Measurements from ENCODE around the gene KDM4B.

Gene KDM4B

DNA sequence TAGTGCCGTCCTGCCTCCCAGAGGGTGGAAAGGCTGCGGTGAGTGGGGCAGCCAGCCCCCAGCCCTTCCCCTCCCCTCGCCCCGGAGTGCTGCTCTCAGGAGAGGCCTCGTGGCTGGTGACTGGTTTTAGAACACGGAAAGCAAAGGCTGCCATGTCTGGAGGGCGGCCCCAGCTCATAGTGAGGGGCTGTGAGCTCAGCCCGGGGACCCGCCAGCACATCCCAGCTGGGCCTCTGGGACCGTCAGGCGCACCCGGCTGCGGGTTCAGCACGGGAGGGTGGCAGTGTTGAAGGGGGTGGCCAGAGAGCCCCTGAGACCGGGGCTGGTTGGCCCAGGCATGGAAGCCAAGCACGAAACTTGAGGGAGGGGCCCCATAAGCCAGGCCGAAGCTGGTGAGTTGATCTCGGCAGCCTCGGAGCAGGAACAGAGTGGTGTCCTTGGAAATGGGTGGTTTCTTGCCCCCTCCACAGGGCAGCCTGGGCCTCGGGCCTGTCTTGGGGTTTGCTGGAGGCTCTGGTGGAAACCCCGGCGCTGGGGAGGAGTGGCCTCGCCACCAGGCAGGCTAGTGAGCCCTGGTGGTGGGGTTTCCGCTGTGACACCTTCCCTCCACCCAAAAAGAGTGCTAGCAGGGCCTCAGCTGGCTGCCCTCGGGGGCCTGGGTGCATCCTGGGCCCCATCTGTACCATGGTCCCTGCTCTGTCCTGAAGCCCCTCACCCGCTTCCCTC lies 157.7 kb downstream of the KDM4B start:
- H3K27ac ChIP-seq (ENCODE audit: low read depth, low read length), result peak overlapping the region; percentile 73
- H3K27me3 ChIP-seq (ENCODE audit: control insufficient read depth, insufficient read depth, low read length), result no peaks in the 10 kb centered on the region
- H3K4me1 ChIP-seq (ENCODE audit: control insufficient read depth, insufficient read depth, low read length), result peaks cover 45% of the 10 kb centered on the region
- peaks cover 7% of the 10 kb centered on the region; the same call in 1 of the 2 replicates for H3K36me3 ChIP-seq (ENCODE audit: control insufficient read depth, insufficient read depth, low read length)
- no peak overlapping the region for H3K4me3 ChIP-seq (ENCODE audit: low read depth, low read length)
- H3K9ac ChIP-seq (ENCODE audit: low read depth, low read length), result no peak overlapping the region
- H3K9me3 ChIP-seq (ENCODE audit: control insufficient read depth, insufficient read depth, low read length), result no peaks in the 10 kb centered on the region

DNA sequence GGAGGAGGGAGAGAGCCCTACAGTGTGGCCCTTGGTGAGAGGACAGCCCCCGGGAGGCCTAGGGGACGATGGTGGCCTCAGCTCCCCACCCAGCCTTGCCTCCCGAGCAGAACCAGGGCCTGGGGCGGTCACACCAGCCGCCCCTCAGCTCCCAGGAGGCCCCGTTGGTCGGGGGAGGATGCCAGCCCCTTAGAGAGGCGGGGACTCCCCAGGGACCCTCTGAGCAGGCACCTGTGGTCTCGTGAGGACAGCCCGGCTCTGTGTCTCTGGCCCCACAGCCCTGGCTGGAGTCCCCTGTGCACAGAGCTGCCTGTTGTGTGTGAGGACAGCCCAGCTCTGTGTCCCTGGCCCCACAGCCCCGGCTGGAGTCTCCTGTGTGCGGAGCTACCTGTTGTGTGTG lies 158.8 kb downstream of the KDM4B start:
- Histone ChIP-seq H3K4me1 (ENCODE audit: control insufficient read depth, insufficient read depth, low read length) (peaks cover 53% of the 10 kb centered on the region), H3K9ac (ENCODE audit: low read depth, low read length) (no peak overlapping the region), H3K4me3 (ENCODE audit: low read depth, low read length) (no peak overlapping the region), H3K27me3 (ENCODE audit: control insufficient read depth, insufficient read depth, low read length) (no peaks in the 10 kb centered on the region), H3K36me3 (ENCODE audit: control insufficient read depth, insufficient read depth, low read length) (peaks cover 4% of the 10 kb centered on the region; the same call in 1 of the 2 replicates), H3K27ac (ENCODE audit: low read depth, low read length) (peak overlapping the region; percentile 55), H3K9me3 (ENCODE audit: control insufficient read depth, insufficient read depth, low read length) (no peaks in the 10 kb centered on the region)

DNA sequence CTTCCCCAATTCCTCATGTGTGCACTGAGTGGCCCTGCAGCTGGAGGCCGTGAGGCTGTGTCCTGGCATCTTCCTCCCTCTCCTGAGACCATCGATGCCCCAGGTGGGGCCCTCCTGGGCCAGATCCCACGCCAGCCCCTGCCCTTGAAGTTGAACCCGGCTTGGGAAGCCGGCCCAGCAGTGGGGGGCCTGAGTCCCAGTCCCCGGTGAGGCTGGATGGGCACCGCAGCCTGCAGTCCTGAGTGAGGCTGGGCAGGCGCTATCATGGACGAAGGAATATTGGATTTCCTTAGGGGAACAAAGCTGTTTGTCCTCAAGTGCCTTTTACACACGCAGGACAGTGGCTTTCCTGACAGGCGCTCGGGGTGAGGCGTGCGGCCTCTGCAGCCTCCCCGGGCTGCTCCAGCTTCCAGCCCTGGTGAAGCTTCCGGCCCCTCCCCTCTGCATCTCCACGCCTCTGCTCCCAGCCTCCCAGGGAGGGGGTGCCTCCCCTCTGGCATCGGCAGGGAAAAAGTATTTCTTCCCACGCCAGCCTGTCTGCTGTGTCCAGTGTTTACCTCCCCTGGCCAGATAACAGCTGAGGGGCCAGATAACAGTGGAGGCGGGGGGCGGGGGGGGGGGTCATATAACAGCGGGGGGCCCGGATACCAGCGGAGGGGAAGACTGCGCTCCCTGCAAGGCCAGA lies 159.5 kb downstream of the KDM4B start:
- Histone ChIP-seq H3K9ac (ENCODE audit: low read depth, low read length) (no peak overlapping the region), H3K27me3 (ENCODE audit: control insufficient read depth, insufficient read depth, low read length) (no peaks in the 10 kb centered on the region), H3K36me3 (ENCODE audit: control insufficient read depth, insufficient read depth, low read length) (no peaks in the 10 kb centered on the region), H3K9me3 (ENCODE audit: control insufficient read depth, insufficient read depth, low read length) (no peaks in the 10 kb centered on the region), H3K4me1 (ENCODE audit: control insufficient read depth, insufficient read depth, low read length) (peaks cover 53% of the 10 kb centered on the region), H3K4me3 (ENCODE audit: low read depth, low read length) (no peak overlapping the region), H3K27ac (ENCODE audit: low read depth, low read length) (peak overlapping the region; percentile 55)

DNA sequence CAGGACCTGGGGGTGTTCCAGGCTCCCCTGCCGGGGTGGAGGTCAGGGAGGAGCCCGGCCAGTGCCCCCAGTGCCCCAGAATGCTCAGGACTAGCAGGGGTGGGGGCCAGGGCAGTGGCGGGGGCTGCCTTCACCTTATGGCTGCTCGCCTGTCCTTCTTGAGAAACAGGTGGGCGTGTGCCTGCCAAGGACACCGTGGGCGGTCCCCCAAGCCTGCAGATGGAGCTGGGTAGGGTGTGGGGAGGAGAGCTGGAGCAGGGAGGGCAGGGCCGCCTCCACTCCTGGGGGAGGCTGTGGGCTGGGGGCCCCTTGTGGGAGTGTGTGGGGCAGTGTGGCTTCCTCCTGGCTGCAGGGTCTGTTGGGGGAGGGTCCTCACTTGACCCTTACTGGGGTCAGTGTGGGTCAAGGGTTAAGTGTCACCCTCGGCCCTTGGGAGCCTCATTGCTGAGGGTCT lies 160.1 kb downstream of the KDM4B start:
- Histone ChIP-seq H3K4me1 (ENCODE audit: control insufficient read depth, insufficient read depth, low read length) (peaks cover 50% of the 10 kb centered on the region), H3K4me3 (ENCODE audit: low read depth, low read length) (no peak overlapping the region), H3K9ac (ENCODE audit: low read depth, low read length) (no peak overlapping the region), H3K9me3 (ENCODE audit: control insufficient read depth, insufficient read depth, low read length) (no peaks in the 10 kb centered on the region), H3K27ac (ENCODE audit: low read depth, low read length) (peak overlapping the region; percentile 28), H3K27me3 (ENCODE audit: control insufficient read depth, insufficient read depth, low read length) (no peaks in the 10 kb centered on the region), H3K36me3 (ENCODE audit: control insufficient read depth, insufficient read depth, low read length) (peaks cover under 1% of the 10 kb centered on the region; the same call in 1 of the 2 replicates)

DNA sequence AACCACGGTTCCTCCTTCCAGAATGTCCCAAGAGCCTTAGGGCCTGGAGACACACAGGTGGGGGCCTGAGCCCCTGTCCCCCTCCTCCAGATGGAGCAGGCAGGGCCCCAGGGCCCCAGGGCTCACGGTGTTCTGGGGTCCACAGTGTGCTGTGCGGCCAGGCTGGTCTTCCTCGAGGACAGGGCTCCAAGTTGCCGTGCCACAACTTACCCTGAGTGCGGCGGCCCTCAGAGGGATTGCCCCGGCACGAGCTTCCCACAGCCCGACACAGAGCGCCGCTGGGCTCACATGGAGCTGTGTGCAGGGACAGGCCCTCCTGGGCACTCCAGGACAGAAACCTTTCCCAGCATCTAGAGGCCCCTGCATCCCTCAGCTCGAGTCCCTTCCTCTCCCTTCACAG lies 160.8 kb downstream of the KDM4B start:
- H3K9me3 ChIP-seq (ENCODE audit: control insufficient read depth, insufficient read depth, low read length), result no peaks in the 10 kb centered on the region
- H3K4me1 ChIP-seq (ENCODE audit: control insufficient read depth, insufficient read depth, low read length), result peaks cover 50% of the 10 kb centered on the region
- H3K27ac ChIP-seq (ENCODE audit: low read depth, low read length), result peak overlapping the region; percentile 28
- H3K36me3 ChIP-seq (ENCODE audit: control insufficient read depth, insufficient read depth, low read length), result peaks cover 8% of the 10 kb centered on the region
- no peak overlapping the region for H3K9ac ChIP-seq (ENCODE audit: low read depth, low read length)
- H3K27me3 ChIP-seq (ENCODE audit: control insufficient read depth, insufficient read depth, low read length), result no peaks in the 10 kb centered on the region
- no peak overlapping the region for H3K4me3 ChIP-seq (ENCODE audit: low read depth, low read length)

DNA sequence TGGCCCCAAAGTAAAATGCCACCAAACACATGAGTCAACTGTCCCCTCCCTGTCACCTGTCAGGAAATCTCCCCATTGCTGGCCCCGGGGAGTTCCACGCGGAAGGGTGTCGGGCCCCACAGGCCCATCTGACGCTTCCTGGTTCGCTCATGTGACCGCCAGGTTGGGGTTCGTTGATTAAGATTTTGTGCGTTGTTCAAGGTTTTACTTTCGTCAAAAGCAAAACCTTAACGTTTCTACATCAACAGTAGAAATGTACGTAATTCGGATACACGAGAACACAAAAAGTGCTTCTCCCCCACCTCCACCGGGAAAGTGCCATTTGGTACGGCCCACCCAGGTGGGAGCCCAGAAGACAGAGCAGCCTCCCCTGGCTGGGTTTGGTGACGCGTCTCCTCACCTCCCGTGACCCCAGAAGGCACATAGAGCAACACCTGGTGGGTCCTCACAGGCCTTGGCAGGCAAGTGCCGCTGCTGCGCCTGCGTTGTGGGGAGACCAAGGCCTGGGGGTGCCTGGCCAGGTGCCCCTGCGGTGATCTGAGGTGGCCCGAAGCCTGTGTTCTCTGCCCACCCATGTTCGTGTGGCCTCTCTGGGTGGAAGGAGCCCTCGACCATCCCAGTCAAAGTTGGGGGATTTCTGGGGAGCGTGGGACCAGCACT lies 161.6 kb downstream of the KDM4B start:
- Histone ChIP-seq H3K27ac (ENCODE audit: low read depth, low read length) (peak overlapping the region; percentile 61), H3K9me3 (ENCODE audit: control insufficient read depth, insufficient read depth, low read length) (no peaks in the 10 kb centered on the region), H3K36me3 (ENCODE audit: control insufficient read depth, insufficient read depth, low read length) (peaks cover 14% of the 10 kb centered on the region), H3K9ac (ENCODE audit: low read depth, low read length) (no peak overlapping the region), H3K4me3 (ENCODE audit: low read depth, low read length) (no peak overlapping the region), H3K27me3 (ENCODE audit: control insufficient read depth, insufficient read depth, low read length) (no peaks in the 10 kb centered on the region), H3K4me1 (ENCODE audit: control insufficient read depth, insufficient read depth, low read length) (peaks cover 44% of the 10 kb centered on the region)

DNA sequence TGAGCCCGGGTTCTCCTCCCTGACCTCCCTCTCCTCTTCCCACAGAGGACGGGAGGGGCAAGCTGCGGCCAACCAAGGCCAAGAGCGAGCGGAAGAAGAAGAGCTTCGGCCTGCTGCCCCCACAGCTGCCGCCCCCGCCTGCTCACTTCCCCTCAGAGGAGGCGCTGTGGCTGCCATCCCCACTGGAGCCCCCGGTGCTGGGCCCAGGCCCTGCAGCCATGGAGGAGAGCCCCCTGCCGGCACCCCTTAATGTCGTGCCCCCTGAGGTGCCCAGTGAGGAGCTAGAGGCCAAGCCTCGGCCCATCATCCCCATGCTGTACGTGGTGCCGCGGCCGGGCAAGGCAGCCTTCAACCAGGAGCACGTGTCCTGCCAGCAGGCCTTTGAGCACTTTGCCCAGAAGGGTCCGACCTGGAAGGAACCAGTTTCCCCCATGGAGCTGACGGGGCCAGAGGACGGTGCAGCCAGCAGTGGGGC lies 162.2 kb downstream of the KDM4B start:
- Histone ChIP-seq H3K27ac (ENCODE audit: low read depth, low read length) (peak overlapping the region; percentile 61), H3K4me1 (ENCODE audit: control insufficient read depth, insufficient read depth, low read length) (peaks cover 40% of the 10 kb centered on the region), H3K36me3 (ENCODE audit: control insufficient read depth, insufficient read depth, low read length) (peaks cover 18% of the 10 kb centered on the region), H3K4me3 (ENCODE audit: low read depth, low read length) (no peak overlapping the region), H3K27me3 (ENCODE audit: control insufficient read depth, insufficient read depth, low read length) (no peaks in the 10 kb centered on the region), H3K9me3 (ENCODE audit: control insufficient read depth, insufficient read depth, low read length) (no peaks in the 10 kb centered on the region), H3K9ac (ENCODE audit: low read depth, low read length) (no peak overlapping the region)

DNA sequence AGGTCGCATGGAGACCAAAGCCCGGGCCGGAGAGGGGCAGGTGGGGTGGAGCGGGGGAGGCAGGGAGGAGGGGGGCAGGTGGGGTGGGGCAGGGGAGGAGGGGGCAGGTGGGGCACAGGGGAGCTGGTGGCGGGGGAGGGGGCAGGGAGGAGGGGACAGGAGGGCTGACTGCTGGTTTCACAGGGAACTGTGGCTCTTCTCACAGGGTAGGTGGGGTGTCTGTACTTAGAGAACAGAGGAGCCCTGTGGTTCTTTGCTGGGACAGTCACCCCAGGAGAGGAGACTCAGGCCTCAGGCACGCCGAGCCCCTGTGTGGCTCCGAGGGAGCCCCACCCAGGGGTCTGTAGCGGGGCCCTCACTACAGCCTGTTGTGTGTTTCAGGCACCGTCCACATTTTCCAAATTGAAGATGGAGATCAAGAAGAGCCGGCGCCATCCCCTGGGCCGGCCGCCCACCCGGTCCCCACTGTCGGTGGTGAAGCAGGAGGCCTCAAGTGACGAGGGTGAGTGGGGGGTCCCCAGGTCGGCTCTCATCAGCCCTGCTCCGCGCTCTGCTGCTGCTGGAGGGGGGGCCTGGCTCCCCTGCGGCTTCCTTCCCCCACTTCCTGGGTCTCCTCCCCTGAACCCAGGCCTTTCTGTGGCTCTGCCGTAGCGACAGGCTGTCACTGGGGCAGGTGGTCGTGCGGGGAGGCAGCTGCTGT lies 162.7 kb downstream of the KDM4B start:
- H3K9ac ChIP-seq (ENCODE audit: low read depth, low read length), result no peak overlapping the region
- H3K9me3 ChIP-seq (ENCODE audit: control insufficient read depth, insufficient read depth, low read length), result no peaks in the 10 kb centered on the region
- H3K4me1 ChIP-seq (ENCODE audit: control insufficient read depth, insufficient read depth, low read length), result peaks cover 34% of the 10 kb centered on the region
- no peak overlapping the region for H3K4me3 ChIP-seq (ENCODE audit: low read depth, low read length)
- no peaks in the 10 kb centered on the region for H3K27me3 ChIP-seq (ENCODE audit: control insufficient read depth, insufficient read depth, low read length)
- H3K27ac ChIP-seq (ENCODE audit: low read depth, low read length), result peak overlapping the region; percentile 81
- H3K36me3 ChIP-seq (ENCODE audit: control insufficient read depth, insufficient read depth, low read length), result peaks cover 19% of the 10 kb centered on the region

DNA sequence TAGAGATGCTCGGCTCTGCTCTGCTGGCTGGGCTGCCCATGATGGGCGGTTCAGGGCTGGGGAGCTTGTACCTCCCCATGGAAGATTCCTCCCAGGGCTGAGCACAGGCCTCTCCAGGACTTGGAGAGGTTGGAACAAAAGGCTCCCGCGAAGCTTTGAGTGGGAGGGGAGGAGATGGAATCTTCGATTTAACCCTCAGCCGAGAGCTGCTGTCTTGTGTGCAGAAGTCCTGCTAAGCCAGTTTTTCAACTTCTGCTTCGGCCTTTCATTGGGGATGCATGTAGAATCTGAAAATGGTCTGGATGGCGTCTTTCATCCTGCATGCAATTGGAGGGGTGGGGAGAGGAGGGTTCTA lies 163.3 kb downstream of the KDM4B start:
- peaks cover 29% of the 10 kb centered on the region for H3K4me1 ChIP-seq (ENCODE audit: control insufficient read depth, insufficient read depth, low read length)
- H3K4me3 ChIP-seq (ENCODE audit: low read depth, low read length), result no peak overlapping the region
- peaks cover 19% of the 10 kb centered on the region for H3K36me3 ChIP-seq (ENCODE audit: control insufficient read depth, insufficient read depth, low read length)
- peak overlapping the region; percentile 81 for H3K27ac ChIP-seq (ENCODE audit: low read depth, low read length)
- no peaks in the 10 kb centered on the region for H3K9me3 ChIP-seq (ENCODE audit: control insufficient read depth, insufficient read depth, low read length)
- no peaks in the 10 kb centered on the region for H3K27me3 ChIP-seq (ENCODE audit: control insufficient read depth, insufficient read depth, low read length)
- no peak overlapping the region for H3K9ac ChIP-seq (ENCODE audit: low read depth, low read length)

DNA sequence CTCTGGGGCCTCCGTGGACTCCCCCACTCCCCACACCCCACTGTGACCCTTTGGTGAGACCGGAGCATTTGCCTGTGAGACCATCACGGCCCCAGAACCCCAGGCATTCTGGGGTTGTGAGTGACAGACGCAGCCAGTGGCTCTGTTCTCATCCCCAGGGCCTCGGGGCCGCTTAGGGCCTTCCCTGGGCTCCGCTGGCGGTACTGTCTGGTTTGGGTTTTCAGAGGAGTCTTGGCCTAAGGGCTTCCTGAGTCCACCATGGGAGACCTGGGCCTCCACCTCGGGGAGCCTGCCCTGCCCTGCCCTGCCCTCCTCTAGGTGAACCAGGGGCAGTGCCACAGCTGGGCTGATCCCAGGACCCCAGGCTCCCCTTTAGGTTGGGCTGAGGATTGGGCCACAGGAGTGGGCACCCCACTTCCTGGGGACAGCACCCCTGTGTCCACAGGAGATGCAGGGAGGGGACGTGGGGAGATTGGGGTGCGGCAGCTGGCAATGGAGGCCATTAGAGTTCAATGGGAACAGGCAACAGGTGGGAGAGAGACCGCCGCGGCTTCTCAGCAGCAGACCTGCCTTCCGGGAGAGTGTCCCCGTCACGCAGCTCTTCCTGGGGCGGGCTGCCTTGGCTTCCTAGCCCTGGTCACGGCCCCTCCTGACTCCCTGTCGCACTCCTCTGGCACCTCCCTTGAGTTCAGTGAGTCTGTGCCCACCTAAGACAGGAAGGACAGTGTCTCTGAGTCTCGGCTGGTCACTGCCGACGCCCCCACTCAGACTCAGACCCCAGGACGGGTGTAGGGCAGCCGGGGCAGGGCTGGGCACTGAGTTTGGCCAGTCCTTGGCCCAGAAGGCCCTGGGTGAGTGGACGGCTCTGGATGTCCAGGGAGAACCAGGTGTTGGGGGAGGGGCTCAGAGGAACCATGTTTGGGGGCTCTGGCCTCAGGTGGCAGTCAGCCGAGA lies 164.1 kb downstream of the KDM4B start:
- Histone ChIP-seq H3K4me1 (ENCODE audit: control insufficient read depth, insufficient read depth, low read length) (peaks cover 26% of the 10 kb centered on the region), H3K9ac (ENCODE audit: low read depth, low read length) (no peak overlapping the region), H3K9me3 (ENCODE audit: control insufficient read depth, insufficient read depth, low read length) (no peaks in the 10 kb centered on the region), H3K4me3 (ENCODE audit: low read depth, low read length) (no peak overlapping the region), H3K27ac (ENCODE audit: low read depth, low read length) (peak overlapping the region; percentile 81), H3K36me3 (ENCODE audit: control insufficient read depth, insufficient read depth, low read length) (peaks cover 19% of the 10 kb centered on the region), H3K27me3 (ENCODE audit: control insufficient read depth, insufficient read depth, low read length) (no peaks in the 10 kb centered on the region)
